ENCODE data around the gene ALX3. TPM values are rescaled to one million over a fixed set of nuclear protein-coding genes. Genes with fewer than 3 reads are reported as not detected.
"Not testable (repeated sequence)": the region's sequence is repeated elsewhere in the genome, so short reads cannot be mapped to it uniquely, and the experiment has no call there.

The ALX3 gene
- total RNA-seq, 1 donor from 2014 or later, result not detected

DNA sequence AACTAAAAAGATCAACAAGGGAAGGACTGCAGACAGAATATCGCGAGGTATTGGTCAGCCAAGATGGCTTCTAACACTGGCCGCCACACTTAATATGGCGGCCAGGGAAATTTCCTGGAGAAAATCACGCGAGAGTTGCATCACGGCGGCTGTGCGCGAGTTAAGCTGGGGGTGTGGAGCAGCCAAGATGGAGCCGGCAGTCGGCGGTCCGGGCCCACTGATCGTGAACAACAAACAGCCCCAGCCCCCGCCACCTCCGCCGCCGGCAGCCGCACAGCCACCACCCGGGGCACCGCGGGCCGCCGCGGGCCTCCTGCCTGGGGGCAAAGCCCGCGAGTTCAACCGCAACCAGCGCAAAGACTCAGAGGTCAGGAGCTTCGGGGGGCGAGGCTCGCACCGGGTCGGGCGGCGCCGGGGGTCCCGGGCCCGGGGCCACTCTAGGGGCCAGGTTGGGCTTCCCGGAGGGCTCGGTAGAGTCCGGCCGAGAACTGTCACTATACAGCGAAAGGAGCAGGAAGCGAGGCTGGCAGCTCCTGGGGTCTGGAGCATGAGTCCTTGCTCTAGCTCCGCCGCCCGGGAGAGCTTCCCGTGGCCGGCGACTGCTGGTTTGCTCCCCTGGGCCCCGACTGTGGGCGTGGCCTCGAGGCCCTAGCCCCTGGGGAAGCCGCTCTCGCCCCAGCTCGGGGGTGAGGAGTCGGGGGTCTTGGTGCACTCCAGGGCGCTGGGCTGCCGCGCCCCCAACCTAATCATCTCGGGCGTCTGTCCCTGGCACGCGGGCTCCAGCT lies 35.8 kb downstream of the ALX3 start, which contains the start of gene STRIP1:
Gene STRIP1, plus strand, starts transcription at position 174 of the 785 bp plus-strand sequence. Its CDS starts 14 bp downstream, at position 188.
- H3K36me3 Mint-ChIP-seq (ENCODE audit: low read depth), result peaks cover 23% of the 10 kb centered on the region
- intact Hi-C loops (cut with micrococcal nuclease), result loop anchor here (1.0 to 5.0 kb wide), 8 partner anchors 30 to 638 kb away; partner anchors contain the start of genes ATXN7L2, CSF1, GNAI3 and KCNA3
- no peaks in the 10 kb centered on the region for H3K9me3 Mint-ChIP-seq
- H3K4me3 Mint-ChIP-seq, result peak within 1 kb of the TSS; percentile 97
- DNase-seq, result peak; percentile 98
- H3K27ac Mint-ChIP-seq, result peak within 1 kb of the TSS; percentile 86
- H3K4me1 Mint-ChIP-seq, result peaks cover 46% of the 10 kb centered on the region
- H3K27me3 Mint-ChIP-seq, result no peaks in the 10 kb centered on the region

DNA sequence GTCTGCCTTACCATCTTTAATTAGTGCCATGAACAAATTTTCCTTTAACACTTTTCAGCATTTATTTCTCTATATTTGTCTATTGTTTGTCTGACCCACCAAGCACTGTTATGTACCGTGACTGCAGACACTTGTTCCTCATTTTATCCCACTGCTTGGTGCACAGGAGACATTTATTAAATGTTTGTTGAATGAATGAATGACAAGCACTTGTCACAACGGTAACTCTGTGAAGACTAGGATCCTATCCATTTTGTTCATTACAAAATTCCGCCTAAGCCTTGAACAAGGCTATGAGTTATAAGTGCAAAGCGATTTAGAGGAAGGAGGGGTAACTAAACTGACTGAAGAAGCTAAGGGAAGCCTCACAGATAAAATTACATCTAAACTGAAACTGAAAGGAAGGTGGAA lies 36.4 kb downstream of the ALX3 start:
- DNase-seq, result no peak
- no peaks in the 10 kb centered on the region for H3K9me3 Mint-ChIP-seq
- H3K36me3 Mint-ChIP-seq (ENCODE audit: low read depth), result peaks cover 20% of the 10 kb centered on the region
- peak overlapping the region; percentile 97 for H3K4me3 Mint-ChIP-seq
- H3K4me1 Mint-ChIP-seq, result peaks cover 46% of the 10 kb centered on the region
- no peaks in the 10 kb centered on the region for H3K27me3 Mint-ChIP-seq
- intact Hi-C loops (cut with micrococcal nuclease), result loop anchor here (1.0 to 5.0 kb wide), 7 partner anchors 29 to 638 kb away; partner anchors contain the start of genes ATXN7L2, CSF1, KCNA3 and KCNC4
- peak overlapping the region; percentile 86 for H3K27ac Mint-ChIP-seq

DNA sequence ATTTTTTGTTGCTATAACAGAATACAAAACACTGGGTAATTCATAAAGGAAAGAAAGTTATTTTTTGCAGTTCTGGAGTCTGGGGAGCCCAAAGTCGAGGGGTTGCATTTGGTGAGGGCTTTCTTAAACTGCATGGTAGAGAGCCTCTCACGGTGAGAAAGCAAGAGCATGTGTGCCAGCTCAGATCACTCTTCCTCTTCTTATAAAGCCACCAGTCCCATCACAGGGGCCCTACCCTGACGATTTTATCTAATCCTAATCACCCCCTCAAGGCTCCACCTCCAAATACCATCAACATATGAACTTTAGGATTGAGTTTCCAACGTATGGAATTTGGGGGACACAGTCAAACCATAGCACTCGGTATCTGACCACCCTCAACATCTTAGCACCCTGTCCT lies 37.1 kb downstream of the ALX3 start:
- intact Hi-C loops (cut with micrococcal nuclease), result loop anchor here (5.0 kb wide), 1 partner anchor 639 kb away; the partner anchor contains the start of gene KCNA3
- no peaks in the 10 kb centered on the region for H3K9me3 Mint-ChIP-seq
- peak overlapping the region; percentile 86 for H3K27ac Mint-ChIP-seq
- no peaks in the 10 kb centered on the region for H3K27me3 Mint-ChIP-seq
- H3K36me3 Mint-ChIP-seq (ENCODE audit: low read depth), result peaks cover 14% of the 10 kb centered on the region
- no peak for DNase-seq
- H3K4me1 Mint-ChIP-seq, result peaks cover 46% of the 10 kb centered on the region
- peak overlapping the region; percentile 97 for H3K4me3 Mint-ChIP-seq

DNA sequence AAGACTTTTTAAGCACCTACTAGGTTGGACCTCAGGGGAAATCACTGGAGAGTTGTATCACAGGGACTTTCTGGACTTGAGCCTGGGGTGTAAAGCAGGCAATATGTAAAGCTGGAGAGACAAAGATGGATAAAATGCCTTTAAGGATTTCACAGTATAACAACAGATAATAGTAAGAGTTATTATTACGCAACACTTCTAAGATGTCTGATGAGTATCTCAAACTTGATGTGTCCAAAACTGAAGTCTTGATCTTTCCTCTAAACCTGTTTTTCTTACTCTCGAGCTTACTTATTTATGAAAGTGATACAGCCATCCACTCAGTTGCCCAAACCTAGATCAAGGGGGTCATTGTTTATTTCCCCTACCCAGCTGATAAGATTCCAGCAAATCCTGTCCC lies 38.1 kb downstream of the ALX3 start:
- H3K4me1 Mint-ChIP-seq, result peaks cover 46% of the 10 kb centered on the region
- H3K27ac Mint-ChIP-seq, result peak overlapping the region; percentile 62
- H3K9me3 Mint-ChIP-seq, result no peaks in the 10 kb centered on the region
- DNase-seq, result no peak
- intact Hi-C loops (cut with micrococcal nuclease), result loop anchor here (5.0 kb wide), 1 partner anchor 640 kb away; the partner anchor contains the start of gene KCNA3
- H3K4me3 Mint-ChIP-seq, result peak overlapping the region; percentile 1
- no peaks in the 10 kb centered on the region for H3K27me3 Mint-ChIP-seq
- H3K36me3 Mint-ChIP-seq (ENCODE audit: low read depth), result peaks cover 7% of the 10 kb centered on the region

DNA sequence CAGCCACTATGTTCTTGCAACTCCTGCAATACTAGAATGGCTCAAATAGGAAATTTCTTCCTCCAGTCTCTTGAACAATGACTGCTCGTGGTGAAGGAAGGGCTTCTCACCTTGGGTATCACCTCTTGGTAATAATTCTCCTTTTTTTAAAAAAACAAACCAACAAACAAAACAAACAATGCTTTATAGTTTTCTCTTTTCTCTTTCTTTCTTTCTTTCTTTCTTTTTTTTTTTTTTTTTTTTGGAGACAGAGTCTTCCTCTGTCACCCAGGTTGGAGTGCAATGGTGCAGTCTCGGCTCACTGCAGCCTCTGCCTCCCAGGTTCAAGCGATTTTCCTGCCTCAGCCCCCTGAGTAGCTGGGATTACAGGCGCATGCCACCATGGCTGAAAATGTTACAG lies 39.8 kb downstream of the ALX3 start:
- H3K27me3 Mint-ChIP-seq; H3K36me3 Mint-ChIP-seq (ENCODE audit: low read depth); DNase-seq; H3K9me3 Mint-ChIP-seq: not testable (repeated sequence)
- Mint-ChIP-seq H3K4me3 (peak overlapping the region; percentile 75), H3K27ac (peak overlapping the region; percentile 88), H3K4me1 (peaks cover 38% of the 10 kb centered on the region)
- intact Hi-C loops (cut with micrococcal nuclease), result loop anchor here (2.0 to 5.0 kb wide), 2 partner anchors 76 to 642 kb away; partner anchors contain the start of gene KCNA3

DNA sequence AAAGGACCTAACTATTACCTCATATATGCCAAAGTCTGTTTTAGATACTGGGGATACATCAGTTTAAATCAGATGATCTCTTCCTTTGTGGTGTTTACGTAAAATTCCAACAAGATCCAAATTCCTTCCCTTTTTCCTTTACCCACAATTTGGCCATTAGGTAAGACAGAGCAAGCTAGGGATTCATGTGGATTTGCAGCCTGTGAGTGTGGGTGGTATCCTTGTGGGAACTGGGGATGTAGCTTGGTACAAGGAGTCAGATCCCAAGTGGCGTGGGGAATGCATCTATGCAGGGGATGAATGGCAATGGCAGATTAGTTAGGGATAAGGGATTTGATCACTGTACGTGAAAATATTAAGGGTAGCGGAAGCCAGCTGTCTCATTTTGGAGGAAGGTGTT lies 45.9 kb downstream of the ALX3 start:
- no peaks in the 10 kb centered on the region for H3K9me3 Mint-ChIP-seq
- intact Hi-C loops (cut with micrococcal nuclease), result no loop called here
- peaks cover 2% of the 10 kb centered on the region for H3K4me1 Mint-ChIP-seq
- H3K27me3 Mint-ChIP-seq, result no peaks in the 10 kb centered on the region
- no peak overlapping the region for H3K4me3 Mint-ChIP-seq
- no peak overlapping the region for H3K27ac Mint-ChIP-seq
- peaks cover 36% of the 10 kb centered on the region for H3K36me3 Mint-ChIP-seq (ENCODE audit: low read depth)
- DNase-seq, result no peak

DNA sequence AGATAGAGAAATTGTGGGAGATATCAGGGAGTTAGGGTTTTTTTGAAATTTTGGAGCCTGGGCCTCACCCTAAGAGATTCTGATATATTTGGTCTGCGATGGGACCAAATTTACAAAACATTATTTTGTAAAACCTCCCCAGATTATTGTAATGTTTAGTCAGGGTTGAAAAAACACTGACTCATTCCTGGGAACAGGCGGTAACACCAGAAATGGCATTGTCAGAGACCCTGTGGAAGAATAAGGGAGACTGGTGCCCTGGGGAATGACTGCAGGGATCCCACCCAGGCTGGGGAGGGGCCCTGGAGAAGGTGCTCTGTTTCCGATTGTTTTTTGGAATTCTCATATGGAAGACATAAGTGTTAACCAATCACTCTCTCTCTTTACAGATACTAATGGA lies 49.2 kb downstream of the ALX3 start:
- no peaks in the 10 kb centered on the region for H3K9me3 Mint-ChIP-seq
- intact Hi-C loops (cut with micrococcal nuclease), result no loop called here
- H3K4me3 Mint-ChIP-seq, result no peak overlapping the region
- no peaks in the 10 kb centered on the region for H3K27me3 Mint-ChIP-seq
- no peaks in the 10 kb centered on the region for H3K4me1 Mint-ChIP-seq
- no peak overlapping the region for H3K27ac Mint-ChIP-seq
- no peak for DNase-seq
- peaks cover 66% of the 10 kb centered on the region for H3K36me3 Mint-ChIP-seq (ENCODE audit: low read depth)

DNA sequence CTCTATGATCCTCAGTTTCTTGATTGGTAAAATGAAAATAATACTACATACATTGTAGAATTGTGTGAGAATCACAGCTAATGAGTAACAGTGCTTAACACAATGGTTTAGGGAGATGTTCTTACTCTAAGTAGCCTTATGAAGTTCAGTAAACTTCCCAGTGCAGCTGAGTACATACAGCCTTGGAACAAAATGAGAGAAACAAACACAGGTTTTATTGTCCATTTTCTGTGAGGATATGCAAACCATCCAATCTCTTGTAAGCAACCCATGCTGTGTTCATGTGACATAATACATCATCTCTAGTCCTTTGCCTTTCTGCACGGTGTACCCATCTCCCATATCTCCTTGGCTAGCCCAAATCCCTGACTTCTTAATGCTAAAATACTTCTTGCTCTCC lies 50.7 kb downstream of the ALX3 start:
- no peak for DNase-seq
- H3K4me1 Mint-ChIP-seq, result no peaks in the 10 kb centered on the region
- H3K4me3 Mint-ChIP-seq, result no peak overlapping the region
- peaks cover 74% of the 10 kb centered on the region for H3K36me3 Mint-ChIP-seq (ENCODE audit: low read depth)
- H3K27me3 Mint-ChIP-seq, result no peaks in the 10 kb centered on the region
- no peaks in the 10 kb centered on the region for H3K9me3 Mint-ChIP-seq
- intact Hi-C loops (cut with micrococcal nuclease), result no loop called here
- no peak overlapping the region for H3K27ac Mint-ChIP-seq

DNA sequence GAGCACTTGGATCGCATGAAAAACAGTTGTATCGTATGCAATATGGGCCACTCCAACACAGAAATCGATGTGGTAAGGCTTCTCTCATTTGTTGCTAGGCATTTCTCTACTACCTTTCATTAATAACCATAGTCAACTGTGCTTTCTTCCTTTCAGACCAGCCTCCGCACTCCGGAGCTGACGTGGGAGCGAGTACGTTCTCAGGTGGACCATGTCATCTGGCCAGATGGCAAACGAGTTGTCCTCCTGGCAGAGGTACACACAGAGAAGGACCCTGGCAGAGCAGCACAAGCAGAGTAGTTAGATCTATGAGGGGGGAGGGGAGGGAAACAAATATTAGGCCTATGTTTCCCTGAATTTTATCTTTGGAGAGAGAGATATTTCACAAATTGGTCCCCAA lies 52.1 kb downstream of the ALX3 start:
- Mint-ChIP-seq H3K4me3 (no peak overlapping the region), H3K9me3 (no peaks in the 10 kb centered on the region), H3K36me3 (ENCODE audit: low read depth) (peaks cover 70% of the 10 kb centered on the region), H3K4me1 (no peaks in the 10 kb centered on the region), H3K27ac (no peak overlapping the region), H3K27me3 (no peaks in the 10 kb centered on the region)
- no peak for DNase-seq
- intact Hi-C loops (cut with micrococcal nuclease), result no loop called here

DNA sequence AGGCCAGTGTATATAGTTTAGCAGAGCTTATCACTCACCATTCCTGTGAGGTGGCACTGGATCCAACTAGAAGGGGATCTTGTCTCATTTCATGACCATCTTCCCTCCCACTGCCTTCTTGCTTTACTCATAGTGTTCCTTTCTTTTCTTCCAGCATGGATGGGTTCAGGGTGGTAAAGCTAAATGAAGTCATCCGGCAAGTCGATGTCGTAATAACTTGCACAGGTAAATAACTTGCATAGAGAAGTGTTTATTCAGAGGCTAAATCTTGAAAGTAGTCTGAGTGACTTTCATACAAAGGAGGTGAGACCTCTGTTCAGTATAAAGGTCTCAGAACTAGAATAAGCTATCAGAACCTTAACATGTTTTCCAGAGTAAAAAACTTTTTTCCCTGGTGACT lies 52.7 kb downstream of the ALX3 start:
- no peak overlapping the region for H3K27ac Mint-ChIP-seq
- H3K36me3 Mint-ChIP-seq (ENCODE audit: low read depth), result peaks cover 67% of the 10 kb centered on the region
- H3K9me3 Mint-ChIP-seq, result no peaks in the 10 kb centered on the region
- intact Hi-C loops (cut with micrococcal nuclease), result no loop called here
- H3K4me3 Mint-ChIP-seq, result no peak overlapping the region
- no peak for DNase-seq
- H3K4me1 Mint-ChIP-seq, result no peaks in the 10 kb centered on the region
- no peaks in the 10 kb centered on the region for H3K27me3 Mint-ChIP-seq

DNA sequence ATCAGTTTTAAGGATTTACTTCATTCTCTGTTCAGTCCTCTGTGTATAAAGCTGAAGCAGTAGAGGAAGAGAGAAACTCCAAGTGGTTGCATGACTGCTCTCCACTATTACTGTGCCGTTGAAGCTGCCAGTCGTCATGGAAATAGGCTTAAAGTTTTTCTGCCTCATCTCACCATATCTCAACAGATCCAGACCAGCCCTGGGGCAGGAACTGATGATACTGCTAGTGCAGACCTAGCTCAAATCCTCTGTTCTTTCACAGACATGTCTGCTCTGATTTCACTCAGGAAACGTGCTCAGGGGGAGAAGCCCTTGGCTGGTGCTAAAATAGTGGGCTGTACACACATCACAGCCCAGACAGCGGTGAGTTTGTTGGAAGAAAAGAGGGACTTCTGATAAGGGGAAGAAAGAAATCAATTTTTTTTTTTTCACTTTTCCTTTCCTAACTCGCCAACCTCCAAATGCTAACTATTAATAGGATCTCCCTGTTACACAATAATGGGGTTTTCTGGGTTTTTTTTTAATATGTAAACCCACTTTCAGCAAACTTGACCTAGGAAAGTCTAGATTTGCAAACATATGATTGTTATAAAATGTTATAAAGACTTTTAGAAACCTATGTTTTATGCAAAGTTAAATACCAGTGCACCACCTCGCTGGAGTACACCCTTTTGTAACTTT lies 58.2 kb downstream of the ALX3 start:
- H3K9me3 Mint-ChIP-seq, result no peaks in the 10 kb centered on the region
- peaks cover 10% of the 10 kb centered on the region for H3K4me1 Mint-ChIP-seq
- H3K36me3 Mint-ChIP-seq (ENCODE audit: low read depth), result peaks cover 60% of the 10 kb centered on the region
- DNase-seq, result no peak
- no peaks in the 10 kb centered on the region for H3K27me3 Mint-ChIP-seq
- H3K4me3 Mint-ChIP-seq, result no peak overlapping the region
- intact Hi-C loops (cut with micrococcal nuclease), result no loop called here
- H3K27ac Mint-ChIP-seq, result no peak overlapping the region

DNA sequence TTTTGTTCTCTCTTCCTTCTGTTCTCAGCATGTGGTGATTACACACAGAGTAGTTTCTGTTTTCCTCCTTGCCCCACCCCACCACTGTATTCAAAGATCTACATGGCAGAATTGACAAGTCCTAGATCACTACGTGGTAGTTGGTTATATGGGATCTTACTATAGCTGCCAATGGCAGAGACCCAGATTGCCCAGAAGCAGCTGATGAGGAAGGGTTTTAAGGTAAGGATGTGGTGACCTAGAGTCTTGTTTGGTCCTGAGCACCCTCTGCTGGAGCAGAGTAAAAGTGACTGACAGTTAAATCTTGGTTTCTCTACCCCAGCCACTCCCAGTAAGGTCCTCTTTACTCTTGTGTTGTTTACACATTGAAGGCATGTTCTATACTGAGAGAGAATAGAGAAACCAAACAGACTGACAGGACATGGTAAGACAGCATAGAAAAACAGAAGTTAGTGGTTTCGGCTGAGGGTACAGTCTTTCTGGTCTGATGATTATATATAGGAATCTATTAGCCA lies 58.9 kb downstream of the ALX3 start:
- Mint-ChIP-seq H3K4me1 (peaks cover 10% of the 10 kb centered on the region), H3K9me3 (no peaks in the 10 kb centered on the region), H3K27me3 (no peaks in the 10 kb centered on the region), H3K4me3 (no peak overlapping the region), H3K36me3 (ENCODE audit: low read depth) (peaks cover 55% of the 10 kb centered on the region), H3K27ac (peak overlapping the region; percentile 31)
- peak; percentile 84 for DNase-seq
- intact Hi-C loops (cut with micrococcal nuclease), result loop anchor here (1.0 to 2.0 kb wide), 2 partner anchors 27 to 371 kb away; partner anchors contain the start of gene AHCYL1
